Brain pericyte (primary cell): ENCODE measurements around the gene CECR2.

Experiments used
- DNase-seq: peaks from one replicate; pipeline ENCODE4 v3.0.0-alpha.2; 2012; ENCODE audit warnings: low read depth, low spot score

The CECR2 gene

DNA sequence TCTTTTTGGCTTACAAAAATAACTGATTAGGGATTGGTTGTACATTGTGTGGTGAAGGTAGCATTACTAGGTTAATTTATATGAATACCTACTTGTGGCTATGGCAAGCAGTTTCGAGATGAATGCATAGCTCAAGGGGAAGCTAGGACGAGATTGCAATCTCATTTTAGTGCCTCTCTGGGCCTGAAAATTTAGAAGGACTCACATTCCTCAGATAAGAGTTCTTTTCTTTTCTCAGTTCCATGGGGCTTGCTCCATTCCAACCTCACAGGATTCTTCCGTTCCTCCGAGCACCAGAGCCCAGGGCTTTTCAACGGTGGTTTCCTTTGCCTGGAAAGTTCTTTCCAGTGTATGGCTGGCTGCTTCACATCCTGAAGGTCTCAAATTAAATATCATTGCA is 82.1 kb downstream of the CECR2 start:
- DNase-seq, result no peak

- no peak for DNase-seq
Observed at GRCh38 chr22:17460895-17461294, 91.6 kb downstream of the CECR2 start.

DNA sequence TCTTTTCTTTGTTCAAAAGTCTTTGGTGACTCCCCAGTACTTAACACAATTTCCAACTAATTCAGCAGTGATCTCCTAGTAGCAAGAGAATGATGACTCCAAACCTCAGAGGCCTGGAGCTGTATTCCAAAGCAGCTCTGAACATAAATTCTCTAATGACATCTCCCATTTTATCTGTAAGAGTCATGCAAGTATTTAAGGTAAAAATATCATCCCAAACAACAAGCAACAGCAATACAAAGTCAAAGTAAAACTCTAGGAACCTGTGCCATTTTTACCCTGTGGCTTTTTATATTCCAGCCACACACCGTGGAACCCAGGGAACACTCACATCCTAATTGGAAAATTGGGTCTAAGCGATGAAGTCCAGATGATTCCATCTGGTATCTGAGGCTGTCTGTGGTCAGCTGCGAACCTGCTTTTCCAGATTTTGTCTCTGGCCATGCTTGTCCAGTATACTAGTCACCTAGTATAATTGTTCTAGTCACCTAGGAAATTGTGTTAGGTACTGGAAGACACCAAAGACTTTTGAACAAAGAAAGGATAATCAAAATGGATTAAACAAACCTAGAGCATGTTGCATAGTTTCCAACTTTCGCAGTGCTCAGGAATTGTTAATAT is 101.7 kb downstream of the CECR2 start:
- no peak for DNase-seq

DNA sequence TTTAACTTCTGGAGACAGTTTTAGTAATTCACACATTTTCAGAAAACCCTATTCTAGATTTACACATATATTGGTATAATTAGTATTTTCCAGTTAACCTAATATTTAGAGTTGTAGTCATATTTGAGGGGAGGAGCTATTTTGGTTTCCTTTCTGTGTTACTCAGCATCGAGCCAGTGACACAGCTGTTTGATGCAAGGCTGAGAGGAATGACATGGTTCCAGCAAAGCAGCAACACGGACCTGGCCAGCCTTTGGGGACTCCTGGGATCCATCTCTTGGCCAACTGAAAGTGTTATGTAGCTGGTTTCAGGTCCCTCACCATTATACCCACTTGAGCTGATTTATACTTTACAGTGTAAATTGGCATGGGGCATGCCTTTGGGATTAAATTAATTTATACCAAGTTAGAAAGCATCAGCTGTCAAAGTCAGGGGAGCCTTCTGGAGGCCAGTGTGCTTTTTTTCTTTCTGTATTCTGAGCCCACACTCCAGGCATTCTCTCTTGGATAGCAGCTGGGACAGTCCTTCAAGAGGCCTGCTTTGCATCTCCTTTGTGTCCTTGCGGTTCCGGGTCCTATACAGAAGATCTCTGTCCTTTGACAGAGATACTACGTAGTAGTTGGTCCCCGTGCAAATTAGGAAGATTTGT is 102.8 kb downstream of the CECR2 start:
- DNase-seq, result no peak

- DNase-seq, result no peak
Observed at GRCh38 chr22:17472932-17473331, 103.7 kb downstream of the CECR2 start.

DNA sequence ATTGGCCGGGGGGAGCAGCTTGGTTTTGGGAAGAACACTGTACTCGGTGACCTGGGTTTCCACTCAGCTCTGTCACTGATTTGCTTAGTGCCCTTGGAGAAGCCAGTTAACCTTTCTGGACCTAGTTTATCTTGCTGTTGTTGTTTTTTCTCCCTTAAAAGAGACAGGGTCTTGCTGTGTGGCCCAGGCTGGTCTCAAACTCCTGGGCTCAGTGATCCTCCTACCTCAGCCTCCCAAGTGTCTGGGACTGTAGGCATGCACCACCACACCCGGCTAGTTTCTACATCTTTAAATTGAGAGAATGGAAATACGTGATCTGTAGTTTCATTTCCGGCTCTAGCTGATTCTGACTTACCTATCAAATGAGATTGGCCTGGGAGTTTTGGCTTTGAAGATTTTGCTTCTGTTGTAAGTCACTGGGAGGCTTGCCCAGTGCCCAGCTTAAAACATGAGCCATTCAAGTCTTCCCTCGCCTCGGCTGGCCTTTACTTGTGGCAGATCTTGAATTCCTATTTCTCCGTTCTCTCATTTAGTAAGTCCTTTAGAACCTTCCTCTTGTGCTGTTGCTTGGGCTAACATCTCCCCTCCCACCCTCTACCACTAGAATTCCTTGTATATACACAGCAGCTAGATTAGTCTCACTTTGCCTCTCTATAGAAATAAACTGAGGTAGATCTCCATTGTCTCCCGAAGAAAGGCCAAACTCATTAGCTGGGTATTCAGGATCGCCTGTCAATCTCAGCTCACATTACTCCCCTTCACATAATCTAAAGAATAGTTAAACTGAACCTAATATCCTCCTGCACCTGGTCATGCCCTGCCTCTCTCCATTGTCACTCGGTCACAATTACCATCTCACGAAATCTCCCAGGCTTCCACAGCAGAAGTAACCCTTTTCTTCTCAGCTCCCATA is 106.3 kb downstream of the CECR2 start:
- no peak for DNase-seq

- DNase-seq, result no peak
Observed at GRCh38 chr22:17476838-17477237, 107.6 kb downstream of the CECR2 start.

DNA sequence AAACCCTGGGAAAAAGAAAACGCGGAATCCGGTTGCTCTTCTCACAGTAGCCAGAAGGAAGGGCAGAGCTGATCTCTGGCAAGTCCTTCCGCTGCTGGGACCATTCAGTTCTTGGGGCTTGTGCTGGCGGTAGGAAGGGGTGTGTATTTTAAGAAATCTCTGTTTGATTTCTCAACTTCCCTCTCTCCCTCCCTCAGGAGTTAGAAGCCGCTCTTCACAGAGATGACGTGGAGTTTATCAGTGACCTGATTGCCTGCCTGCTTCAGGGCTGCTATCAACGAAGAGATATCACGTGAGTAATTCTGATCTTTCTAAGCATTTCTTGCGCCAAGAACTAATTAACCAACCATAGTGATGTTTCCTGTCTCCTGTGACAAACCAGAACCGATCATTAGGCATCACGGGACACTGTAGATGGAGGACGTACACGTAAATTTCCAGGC is 108.2 kb downstream of the CECR2 start:
- no peak for DNase-seq

DNA sequence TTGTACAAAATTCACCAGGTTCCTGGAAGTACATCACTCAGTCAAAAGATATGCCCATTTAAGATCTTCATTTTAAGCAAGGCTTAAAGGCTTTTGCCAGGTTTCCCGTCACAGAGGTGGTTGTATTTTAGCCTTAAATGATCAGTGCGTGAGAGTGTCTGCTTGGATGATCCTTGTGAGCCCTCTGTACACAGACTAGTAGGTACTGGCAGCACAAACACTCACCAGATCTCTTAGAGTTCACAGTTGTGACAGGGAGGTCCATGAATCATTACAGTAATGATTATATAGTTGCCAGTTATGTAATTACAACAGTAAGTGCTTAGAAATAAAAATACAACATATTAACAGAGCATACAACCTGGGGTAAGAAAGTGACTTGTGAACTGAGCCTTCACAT is 109.9 kb downstream of the CECR2 start:
- DNase-seq, result no peak

DNA sequence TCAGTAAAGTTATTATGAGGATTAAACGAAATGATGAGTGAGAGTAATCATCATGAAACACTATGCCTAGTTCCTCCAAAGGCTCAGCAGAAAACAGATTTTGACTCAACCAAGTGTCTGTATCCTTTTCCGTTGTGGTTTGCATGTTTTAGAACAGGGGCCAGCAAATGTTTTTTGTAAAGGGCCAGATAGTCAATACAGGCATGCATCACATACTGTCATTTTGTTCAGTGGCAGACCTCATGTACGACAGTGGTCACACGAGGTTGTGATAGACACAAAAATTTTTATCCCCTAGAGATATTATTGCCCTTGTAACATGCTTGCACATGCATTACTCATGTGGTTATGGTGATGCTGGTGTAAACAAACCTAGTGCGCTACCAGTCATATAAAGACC is 112.2 kb downstream of the CECR2 start:
- DNase-seq, result no peak

- no peak for DNase-seq
Observed at GRCh38 chr22:17483688-17484372, 114.6 kb downstream of the CECR2 start.

GRCh38 chr22:17484608-17485007 is 115.3 kb downstream of the CECR2 start:
- DNase-seq, result no peak

- DNase-seq, result no peak
Observed at GRCh38 chr22:17486313-17486712, 117.1 kb downstream of the CECR2 start.

DNA sequence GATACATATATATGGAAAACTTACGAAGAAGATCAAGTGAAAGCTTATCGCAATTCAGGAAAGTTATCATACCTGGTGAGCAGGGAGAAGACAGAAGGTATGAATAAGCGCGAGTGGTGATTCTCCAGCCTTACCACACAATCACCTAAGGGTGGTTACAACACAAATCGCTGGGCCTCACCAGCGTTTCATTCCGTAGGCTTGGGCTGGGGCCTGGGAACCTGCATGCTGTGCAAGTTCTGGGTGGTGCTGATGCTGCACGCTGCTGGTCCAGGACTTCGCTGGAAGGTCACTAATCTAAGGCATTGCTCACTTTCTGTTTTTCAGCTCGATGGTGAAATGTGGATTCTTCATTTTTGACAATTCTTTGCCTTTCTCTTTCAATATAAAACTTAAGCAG is 117.5 kb downstream of the CECR2 start:
- DNase-seq, result no peak

GRCh38 chr22:17489101-17489500 is 119.8 kb downstream of the CECR2 start:
- DNase-seq, result no peak

DNA sequence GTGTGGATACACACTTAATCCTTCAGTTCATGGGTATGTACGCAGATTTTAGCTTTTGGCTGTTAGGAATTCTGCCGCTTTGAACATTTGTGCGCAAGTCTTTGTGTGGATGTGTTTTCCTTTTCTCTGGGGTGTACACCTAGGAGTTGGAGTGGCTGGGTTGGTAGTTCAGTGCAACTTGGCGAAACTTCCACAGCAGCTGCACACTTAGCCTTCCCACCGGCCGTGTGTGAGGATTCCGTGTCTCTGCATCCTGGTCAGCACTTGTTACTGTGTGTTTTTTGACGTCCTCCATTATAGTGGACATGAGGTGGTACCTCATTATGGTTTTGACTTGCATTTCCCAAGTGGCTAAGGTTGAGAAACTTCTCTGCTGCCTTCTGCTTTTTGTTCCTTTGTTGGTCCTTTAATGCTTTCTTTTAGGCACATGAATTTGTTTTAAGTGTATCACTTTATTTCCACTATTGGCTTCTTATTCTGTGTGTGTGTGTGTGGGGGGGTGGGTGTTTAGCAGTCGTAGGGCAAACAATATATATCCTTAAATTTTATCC is 121.9 kb downstream of the CECR2 start:
- no peak for DNase-seq

- DNase-seq, result no peak
Observed at GRCh38 chr22:17492247-17492646, 123.0 kb downstream of the CECR2 start.

GRCh38 chr22:17493419-17493981 is 124.2 kb downstream of the CECR2 start:
- no peak for DNase-seq

DNA sequence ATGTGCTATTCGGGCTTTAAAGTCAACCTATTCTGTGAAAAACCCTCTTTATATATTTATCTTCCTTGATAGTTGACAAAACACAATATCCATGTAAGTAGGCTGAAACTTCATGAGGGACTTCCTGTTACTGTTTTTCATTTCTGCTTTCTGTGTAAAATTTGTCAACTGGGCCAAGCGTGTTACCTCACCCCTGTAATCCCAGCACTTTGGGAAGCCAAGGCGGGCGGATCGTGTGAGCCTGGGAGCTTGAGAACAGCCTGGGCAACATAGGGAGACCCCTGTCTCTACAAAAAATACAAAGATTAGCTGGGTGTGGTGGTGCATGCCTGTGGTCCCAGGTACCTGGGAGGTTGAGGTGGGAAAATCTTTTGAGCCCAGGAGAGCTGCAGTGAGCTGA is 127.6 kb downstream of the CECR2 start:
- DNase-seq, result no peak

- no peak for DNase-seq
Observed at GRCh38 chr22:17501679-17502285, 132.5 kb downstream of the CECR2 start.

- DNase-seq, result no peak
Observed at GRCh38 chr22:17508110-17508509, 138.8 kb downstream of the CECR2 start.
